Tibial nerve (tissue), 4 donors: ENCODE data around the gene SHISAL2A.

Experiments used
- CTCF ChIP-seq, 5 experiments: fragments of 200-600 bp in 3 of 5; fragments of 450-650 bp in 2 of 5; sonication (generic) in 3 of 5; IDR thresholded peaks; one replicate each; pipeline ENCODE4 v1.5.1; 2016 to 2019; ENCODE audit warnings: antibody characterized with exemption in 5 of 5, mild to moderate bottlenecking in 3 of 5, moderate library complexity in 2 of 5
- EP300 ChIP-seq, 2 donors: sonication (generic); formaldehyde crosslinking; IDR thresholded peaks; one replicate each; pipeline ENCODE4 v1.6.1; 2017; ENCODE audit warnings: antibody characterized with exemption in 2 of 2, mild to moderate bottlenecking in 1 of 2
- POLR2A ChIP-seq, 2 donors: fragments of 450-650 bp; IDR thresholded peaks; one replicate each; pipeline ENCODE4 v1.6.1; 2017; ENCODE audit warnings: antibody characterized with exemption in 2 of 2, mild to moderate bottlenecking in 2 of 2, moderate library complexity in 2 of 2

GRCh38 chr1:52635321-52636089 lies 2.5 kb downstream of the SHISAL2A start:
- TF ChIP-seq EP300 (IDR thresholded peaks at IDR 0.05) (no peak), POLR2A (IDR thresholded peaks at IDR 0.05) (no peak), CTCF (IDR thresholded peaks at IDR 0.05) (no peak)
